GM21515 (cell line): ENCODE results near the gene CATSPERZ.
A peak's percentile ranks its signal among the peaks of the same experiment; 100 is the strongest.
"Not testable (repeated sequence)": the region's sequence is repeated elsewhere in the genome, so short reads cannot be mapped to it uniquely, and the experiment has no call there.

Source experiments
- ATAC-seq: cut with Tn5 transposase; IDR thresholded peaks from one replicate; pipeline ENCODE4 v1.9.1; 2021; ENCODE audit not compliant: unreplicated experiment

The CATSPERZ gene

DNA sequence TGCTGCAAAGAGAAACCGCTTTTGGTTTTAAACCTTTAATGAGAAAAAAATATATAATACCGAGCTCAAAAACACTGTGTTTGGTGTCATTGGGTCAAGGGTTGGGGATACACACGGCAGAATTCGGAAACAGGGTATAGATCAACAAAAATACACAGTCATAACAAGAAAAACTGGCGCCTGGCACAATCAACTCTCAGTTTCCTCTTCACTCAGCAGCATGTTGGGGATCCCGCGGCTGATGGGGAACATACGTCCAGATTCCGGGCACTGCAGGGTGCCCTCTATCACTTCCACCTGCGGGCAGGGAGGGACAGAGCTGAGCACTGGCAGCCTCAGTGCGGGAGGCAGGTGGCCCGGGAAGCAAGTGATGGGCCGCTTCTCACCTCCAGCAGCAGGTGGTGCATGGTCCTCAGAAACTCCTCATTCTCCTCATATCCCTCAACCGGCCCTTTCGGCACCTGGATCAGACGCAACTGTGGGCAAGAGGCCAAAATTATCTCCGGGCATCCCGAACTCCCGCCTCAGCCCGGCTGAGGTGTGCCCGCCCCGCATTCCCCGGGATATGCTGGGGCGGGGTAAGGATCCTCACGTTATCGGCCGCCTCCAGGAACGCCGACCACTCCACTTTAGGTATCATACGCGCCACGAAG is 16.6 kb downstream of the CATSPERZ start:
- ATAC-seq, result peak; percentile 1

DNA sequence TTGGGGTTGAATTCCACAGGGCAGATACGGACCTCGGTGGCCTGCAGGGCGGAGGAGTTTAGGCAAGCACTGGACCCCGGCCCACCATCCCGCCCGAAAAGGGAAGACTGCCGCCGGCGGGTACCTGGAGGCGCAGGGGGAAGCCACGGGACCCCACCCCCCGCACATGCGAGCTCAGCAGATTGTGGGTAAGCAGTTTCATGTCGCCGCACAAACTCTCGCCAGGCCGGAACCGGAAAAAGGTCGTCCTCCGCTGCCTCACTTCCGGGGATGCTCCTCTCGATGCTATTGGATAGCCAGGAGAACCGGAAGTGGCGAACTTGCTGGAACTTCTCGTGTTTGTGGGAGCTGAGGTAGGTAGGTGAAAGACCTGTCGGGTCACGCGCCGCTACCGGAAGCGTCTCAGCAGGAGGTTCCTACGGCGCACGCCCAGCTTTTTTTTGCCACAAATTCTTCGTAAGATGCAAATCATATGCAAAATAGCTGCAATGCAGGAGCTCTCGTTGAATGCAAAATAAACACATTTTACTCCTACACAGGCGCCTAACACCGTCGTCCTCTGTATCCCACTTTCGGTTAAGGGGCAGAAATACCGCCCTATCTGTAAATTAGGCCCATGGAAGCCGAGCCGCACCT is 17.3 kb downstream of the CATSPERZ start, which contains the start of gene TRMT112:
Gene TRMT112 (minus strand): TSS at position 235 of the 636 bp plus-strand sequence. CDS start 33 bp downstream, at position 202.
- ATAC-seq, result peak; percentile 54

DNA sequence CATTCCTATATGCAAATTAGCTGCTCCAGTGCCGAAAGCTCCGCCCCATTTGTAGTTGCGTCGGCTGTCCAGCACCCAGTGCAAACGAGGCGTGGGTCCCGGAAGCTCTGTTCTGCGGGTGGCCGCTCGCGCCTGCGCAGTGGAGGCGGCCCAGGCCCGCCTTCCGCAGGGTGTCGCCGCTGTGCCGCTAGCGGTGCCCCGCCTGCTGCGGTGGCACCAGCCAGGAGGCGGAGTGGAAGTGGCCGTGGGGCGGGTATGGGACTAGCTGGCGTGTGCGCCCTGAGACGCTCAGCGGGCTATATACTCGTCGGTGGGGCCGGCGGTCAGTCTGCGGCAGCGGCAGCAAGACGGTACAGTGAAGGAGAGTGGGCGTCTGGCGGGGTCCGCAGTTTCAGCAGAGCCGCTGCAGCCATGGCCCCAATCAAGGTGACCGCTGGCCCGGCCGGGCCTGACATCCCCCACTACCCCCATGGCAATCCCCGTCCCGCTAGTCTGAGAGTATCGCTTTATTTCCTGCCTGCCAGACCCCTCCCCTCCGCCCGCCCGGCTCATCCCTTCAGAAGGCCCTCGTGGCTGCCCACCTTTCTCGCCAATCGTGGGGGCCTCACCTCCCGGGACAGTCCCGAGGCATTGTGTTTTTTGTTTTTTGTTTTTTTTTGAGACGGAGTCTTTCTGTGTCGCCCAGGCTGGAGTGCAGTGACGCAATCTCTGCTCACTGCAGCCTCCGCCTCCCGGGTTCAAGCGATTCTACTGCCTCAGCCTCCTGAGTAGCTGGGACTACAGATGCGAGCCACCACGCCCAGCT is 18.0 kb downstream of the CATSPERZ start, which contains the start of gene PRDX5:
Gene PRDX5 (plus strand): TSS at position 161 of the 805 bp plus-strand sequence. CDS start 95 bp downstream, at position 256.
- peak; percentile 61 for ATAC-seq

DNA sequence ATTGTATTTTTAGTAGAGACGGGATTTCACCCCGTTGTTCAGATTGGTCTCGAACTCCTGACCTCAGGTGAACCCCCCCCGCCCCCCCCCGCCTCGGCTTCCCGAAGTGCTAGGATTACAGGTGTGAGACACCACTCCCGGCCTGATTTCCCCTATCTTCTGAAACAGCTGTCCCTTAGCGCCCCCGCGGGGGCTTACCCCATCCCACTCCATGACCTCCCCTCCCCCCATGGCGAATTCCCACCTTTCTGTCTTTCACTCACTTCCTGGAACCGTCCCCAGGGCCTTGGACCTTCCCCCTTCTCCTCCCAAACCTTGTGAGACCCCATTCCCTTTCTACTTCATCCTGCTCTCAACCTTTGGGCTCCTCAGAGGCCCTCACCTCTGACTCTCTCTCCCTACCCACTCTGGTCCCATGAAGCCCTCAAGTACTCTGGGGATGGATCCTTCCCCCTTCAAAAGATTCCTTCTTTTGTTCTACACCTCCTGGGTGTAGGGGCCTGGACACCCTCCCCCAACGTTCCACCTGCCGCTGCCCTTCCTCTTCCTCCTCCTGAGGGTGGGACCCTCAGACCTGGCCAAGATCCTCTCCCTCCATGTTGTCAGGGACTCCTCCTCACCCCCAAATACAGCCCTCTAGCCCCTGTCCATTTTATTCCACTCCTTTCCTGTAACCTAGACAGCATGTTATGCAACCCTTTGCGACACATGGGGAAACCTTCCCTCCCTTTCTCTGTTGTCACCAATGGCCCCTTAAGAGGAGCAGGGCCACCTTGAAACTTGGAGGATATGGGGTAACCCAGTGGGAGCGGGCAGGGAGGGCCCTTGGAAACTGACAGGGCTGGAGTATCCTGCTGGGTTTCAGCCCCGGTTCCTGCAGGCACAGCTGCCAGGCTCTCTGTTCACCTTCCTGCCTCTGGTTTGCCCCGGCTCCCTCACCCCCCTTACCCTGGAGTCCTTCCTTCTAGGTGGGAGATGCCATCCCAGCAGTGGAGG is 18.9 kb downstream of the CATSPERZ start:
- no peak for ATAC-seq

DNA sequence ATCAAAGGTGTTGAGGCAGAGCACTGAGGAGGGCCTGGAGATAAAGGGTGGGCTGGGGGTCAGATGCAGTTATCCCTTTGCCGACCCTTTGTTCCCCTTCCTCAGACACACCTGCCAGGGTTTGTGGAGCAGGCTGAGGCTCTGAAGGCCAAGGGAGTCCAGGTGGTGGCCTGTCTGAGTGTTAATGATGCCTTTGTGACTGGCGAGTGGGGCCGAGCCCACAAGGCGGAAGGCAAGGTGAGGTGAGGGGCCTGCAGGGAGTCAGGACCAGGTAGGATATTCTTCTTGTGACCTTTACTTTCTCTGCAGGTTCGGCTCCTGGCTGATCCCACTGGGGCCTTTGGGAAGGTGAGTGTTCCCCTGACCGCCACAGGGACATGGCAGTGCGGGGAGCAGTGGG is 20.4 kb downstream of the CATSPERZ start:
- no peak for ATAC-seq

DNA sequence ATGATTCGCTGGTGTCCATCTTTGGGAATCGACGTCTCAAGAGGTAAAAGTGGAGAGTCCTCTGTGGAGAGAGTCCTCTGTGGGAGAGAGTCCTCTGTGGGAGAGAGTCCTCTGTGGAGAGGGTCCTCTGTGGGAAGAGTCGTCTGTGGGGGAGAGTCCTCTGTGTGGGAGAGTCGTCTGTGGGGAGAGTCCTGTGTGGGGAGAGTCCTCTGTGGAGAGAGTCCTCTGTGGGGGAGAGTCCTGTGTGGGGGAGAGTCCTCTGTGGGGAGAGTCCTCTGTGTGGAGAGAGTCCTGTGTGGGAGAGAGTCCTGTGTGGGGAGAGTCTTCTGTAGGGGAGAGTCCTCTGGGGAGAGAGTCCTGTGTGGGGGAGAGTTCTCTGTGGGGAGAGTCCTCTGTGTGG is 20.9 kb downstream of the CATSPERZ start:
- no peak for ATAC-seq

DNA sequence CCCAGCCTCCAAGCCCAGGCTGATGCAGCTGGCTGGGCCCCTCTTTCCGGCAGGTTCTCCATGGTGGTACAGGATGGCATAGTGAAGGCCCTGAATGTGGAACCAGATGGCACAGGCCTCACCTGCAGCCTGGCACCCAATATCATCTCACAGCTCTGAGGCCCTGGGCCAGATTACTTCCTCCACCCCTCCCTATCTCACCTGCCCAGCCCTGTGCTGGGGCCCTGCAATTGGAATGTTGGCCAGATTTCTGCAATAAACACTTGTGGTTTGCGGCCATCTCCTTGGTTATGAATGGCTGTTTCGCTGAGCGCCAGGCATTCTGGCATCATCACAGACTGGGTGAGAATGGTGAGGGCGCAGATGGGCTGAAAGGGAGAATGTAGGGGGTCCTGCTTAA is 21.4 kb downstream of the CATSPERZ start:
- ATAC-seq, result no peak

DNA sequence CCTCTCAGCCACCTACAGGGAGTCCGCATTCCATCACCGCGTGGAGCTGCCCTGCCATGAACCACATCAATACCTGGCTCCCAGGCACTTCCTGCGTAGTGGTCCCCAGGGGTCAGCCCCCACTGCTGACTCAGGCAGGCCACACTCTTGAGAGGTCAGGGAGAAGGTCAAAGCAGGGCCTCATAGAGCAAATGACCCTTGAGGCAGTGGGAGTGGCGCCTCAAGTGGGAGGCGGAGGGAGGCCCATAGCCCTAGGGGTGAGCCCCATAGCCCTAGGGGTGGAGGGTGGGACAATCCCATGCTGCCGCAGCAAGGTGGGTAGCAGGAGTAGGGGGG is 22.7 kb downstream of the CATSPERZ start:
- no peak for ATAC-seq

DNA sequence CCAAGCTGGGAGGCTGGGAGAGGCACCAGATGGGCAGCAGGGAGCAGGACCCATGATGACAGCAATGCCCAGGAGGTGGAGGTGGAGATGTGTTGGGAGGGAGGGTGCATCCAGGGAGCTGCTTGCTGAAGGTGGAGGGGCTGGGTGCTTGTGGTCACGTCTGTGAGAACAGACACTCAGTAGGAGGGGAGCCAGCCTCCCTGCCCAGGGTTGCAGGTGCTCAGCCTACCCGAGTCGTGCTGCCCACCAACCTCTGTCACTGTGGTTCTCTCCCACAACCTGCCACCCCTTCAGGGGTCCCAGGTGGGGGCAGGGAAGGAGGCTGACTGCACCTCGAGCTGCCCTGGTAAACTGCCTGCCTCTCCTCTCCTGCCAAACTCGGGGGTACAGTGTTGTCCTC is 23.2 kb downstream of the CATSPERZ start:
- no peak for ATAC-seq

DNA sequence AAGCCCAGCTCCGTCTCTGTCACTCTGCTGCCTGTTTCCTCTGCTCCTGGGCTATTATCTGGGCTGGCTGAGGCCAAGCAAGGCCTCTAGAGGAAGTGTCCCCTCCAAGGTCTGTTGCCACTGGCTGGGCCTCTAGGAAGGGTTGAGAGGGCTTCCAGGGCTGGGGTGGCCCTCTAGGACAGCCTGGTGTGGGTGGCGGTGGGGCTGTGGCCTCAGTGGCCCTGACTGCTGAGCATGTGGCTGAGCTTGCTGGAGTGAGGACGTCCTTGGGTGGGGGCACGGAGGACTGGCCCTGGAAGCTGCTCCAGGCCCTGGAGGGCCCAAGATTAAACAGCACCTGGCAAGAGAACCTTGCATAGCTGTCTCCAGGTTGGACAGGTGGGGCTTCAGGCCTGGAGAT is 23.8 kb downstream of the CATSPERZ start:
- not testable (repeated sequence) for ATAC-seq

DNA sequence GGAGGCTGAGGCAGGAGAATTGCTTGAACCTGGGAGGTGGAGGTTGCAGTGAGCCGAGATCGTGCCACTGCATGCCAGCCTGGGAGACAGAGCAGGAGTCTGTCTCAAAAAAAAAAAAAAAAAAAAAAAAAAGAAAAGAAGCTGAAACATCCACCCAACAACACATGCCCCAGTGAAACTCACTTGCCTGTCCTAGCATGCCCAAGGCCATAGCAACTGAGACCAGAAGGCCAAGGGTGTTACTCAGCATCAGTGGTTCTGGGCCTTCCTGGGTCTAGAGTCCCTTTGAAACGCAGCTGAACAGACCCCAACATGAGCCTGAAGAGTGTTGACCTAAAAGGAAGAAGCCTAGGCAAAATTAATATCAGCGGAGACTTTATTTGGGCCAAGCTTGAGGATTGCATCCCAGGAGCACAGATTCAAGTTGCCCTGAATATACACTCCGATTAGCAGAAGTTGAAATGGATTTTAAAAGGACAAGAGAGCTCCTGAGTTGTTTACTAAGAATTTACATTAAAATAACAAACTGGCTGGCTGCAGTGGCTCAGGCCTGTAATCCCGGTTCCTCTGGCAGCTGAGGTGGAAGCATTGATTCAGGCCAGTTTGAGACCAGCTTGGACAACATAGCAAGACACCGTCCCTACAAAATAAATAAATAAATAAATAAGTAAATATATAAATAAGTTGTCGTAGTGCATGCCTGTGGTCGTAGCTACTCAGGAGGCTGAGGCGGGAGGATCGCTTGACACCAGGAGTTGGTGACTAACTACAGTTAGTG is 24.7 kb downstream of the CATSPERZ start:
- ATAC-seq, result no peak

DNA sequence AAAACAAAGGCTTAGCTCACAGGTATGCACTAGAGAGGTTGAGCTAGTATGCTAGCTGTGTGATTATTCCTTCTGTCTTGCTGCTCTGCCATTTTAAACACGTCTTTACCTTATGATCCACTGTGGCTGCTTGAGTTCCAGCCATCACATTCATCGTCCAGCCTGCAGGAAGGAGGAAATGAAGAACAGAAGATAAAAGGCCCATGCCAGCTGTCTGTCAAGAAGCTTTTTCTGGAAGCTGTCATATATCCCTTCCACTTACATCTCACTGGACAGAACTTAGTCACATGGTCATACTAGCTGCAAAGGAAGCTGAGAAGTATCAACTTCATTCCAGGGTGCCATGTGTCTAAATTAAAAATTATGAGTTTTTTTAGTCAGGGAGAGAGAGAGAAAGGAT is 27.2 kb downstream of the CATSPERZ start:
- no peak for ATAC-seq

DNA sequence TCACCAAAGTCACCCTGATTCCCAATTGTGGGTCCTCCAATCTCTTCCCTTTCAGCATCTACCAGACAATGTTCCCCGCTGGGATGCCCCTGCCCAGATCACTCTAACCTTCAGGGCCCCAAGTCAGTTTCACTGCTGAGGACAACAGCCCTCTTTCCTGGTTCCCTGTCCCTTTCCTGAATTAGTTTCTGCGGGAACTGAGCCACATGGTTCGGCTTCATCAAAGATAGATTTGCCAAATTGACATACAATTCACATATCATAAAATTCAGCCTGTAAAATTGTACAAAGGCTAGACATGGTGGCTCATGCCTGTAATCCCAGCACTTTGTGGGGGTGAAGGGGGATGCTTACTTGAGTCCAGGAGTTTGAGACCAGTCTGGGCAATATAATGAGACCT is 27.8 kb downstream of the CATSPERZ start:
- ATAC-seq, result no peak

DNA sequence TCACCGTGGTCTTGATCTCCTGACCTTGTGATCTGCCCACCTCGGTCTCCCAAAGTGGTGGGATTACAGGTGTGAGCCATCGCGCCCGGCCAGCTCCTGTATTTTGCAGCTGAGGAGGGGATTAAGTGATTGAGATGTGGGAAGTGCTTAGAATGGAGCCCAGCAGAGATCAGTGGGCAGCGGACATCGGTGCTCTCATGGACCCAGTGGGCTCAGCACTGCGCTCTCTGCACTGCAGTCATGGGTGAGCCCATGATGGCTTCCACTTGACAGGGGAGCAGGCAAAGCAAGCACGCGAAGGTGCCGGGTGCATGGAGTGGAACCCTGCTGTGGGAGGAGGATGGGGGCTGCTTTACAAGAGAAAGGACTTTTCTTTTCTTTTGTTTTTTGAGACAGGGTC is 30.7 kb downstream of the CATSPERZ start:
- no peak for ATAC-seq

DNA sequence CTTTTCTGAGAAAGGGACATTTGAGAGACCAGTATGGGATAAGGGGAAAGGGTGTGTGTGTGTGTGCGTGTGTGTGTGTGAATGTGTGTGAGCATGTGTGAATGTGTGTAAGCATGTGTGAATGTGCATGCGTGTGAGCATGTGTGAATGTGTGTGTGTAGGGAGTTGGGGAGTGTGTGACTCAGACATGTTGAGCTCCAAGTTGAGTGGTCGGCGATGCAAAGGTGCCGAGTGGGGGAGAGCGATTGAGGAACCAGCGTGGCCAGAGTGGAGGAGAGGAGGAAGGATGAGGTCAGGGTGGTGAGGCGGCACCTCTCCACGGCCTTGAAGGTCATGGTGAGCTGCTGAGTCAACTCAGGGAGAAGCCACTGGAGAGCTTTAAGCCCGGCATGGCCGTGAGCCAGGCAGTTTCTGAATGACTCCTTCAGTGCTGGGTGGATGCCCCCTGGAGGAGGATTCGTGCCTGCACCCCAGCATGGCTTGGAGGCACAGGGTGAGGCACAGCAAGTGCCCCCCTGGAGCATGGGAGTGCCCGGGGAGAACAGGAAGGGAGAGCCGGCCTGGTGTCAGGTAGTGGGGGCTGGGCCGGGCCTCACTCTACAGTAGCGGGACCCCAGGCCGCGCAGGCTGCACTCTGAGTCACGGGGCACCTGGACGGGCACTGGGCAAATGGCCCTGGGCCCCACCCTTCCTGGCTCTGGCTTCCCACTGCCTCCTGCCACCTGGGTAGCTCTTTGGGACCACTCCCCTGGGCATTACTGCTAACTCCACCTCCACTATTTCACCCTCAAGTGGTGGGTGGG is 31.6 kb downstream of the CATSPERZ start:
- ATAC-seq, result peak; percentile 44

DNA sequence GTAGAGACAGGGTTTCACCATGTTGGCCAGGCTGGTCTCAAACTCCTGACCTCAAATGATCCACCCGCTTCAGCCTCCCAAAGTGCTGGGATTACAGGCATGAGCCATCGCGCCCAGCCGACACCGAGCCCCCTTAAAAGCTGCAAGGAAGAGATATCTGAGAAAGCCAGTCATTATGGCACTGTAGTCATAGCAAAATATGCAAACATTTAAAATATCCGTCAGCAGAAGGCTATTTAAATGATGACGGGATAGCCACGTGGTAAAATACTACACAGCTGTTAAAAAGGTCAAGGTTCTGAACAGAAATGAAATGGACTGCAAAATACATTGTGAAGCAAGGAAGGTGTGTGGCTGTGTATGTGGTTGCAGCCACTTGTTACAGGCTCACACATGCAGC is 33.4 kb downstream of the CATSPERZ start:
- ATAC-seq, result no peak

DNA sequence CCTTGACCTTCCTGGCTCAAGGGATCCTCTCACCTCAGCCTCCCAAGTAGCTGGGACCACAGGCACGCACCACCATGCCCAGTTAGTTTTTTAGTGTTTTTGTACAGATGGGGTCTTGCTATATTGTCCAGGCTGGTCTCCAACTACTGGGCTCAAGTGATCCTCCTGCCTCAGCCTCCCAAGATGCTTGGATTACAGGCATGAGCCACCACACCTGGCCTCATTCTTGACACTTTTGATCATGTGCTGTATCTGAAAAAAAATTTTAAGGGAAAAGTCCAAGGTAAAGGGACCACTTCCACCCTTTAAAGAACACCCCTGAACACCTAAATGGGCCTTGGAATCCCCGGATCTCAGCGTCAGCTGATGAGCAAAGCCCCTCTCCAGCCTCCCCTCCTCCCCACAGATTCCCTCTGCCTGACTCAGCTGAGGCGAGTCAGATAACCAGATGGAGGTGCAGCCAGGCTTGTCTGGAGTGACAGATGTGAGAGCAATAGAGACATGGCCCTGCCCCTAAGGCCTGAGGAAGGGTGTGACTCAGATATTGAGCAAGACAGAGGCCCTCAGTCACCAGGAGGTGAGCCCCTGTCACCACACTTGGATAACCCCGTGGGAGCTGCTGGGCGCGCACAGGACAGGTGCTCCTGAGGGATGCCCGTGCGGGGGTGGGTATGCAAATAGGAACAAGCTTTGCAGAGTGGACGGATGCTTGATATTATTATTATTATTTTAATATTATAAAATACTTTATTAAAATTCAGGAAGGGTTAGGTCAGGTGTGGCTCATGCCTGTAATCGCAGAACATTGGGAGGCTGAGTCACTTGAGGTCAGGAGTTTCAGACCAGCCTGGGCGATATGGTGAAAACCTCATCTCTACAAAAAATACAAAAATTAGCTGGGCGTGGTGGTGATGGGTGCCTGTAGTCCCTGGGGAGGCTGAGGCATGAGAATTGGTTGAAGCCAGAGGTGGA is 34.9 kb downstream of the CATSPERZ start:
- peak; percentile 67 for ATAC-seq
